Measurements from ENCODE around the gene FGF1. TPM values are rescaled to one million over a fixed set of nuclear protein-coding genes. Genes with fewer than 3 reads are reported as not detected.

The FGF1 gene
- total RNA-seq (10 to 100 TPM; 41.2 to 74.7 (median 50.5) TPM), polyA plus RNA-seq (10 to 100 TPM in 1 of 2 donors, 1 to 10 TPM in 1; 8.7 to 22.4 TPM)
- long read RNA-seq, donor 1, full-length matches to known transcripts, result 43 of 81 reads
- long read RNA-seq, donor 1, partial matches to known transcripts, result 1 of 81 reads
- long read RNA-seq, donor 1, other reads (novel, unspliced or antisense), result 37 of 81 reads
- long read RNA-seq, donor 2, full-length matches to known transcripts, result 125 of 176 reads
- long read RNA-seq, donor 2, partial matches to known transcripts, result 3 of 176 reads
- long read RNA-seq, donor 2, other reads (novel, unspliced or antisense), result 48 of 176 reads
- long read RNA-seq, donor 3, full-length matches to known transcripts, result 41 of 53 reads
- long read RNA-seq, donor 3, partial matches to known transcripts, result 1 of 53 reads
- long read RNA-seq, donor 3, other reads (novel, unspliced or antisense), result 11 of 53 reads

- DNase-seq (peak; percentile 69 to 80 (median 72)), ATAC-seq (peak; percentile 78 to 86 (median 84))
- TF ChIP-seq POLR2A (IDR thresholded peaks at IDR 0.05), result no peak
- TF ChIP-seq, protein P1, sequence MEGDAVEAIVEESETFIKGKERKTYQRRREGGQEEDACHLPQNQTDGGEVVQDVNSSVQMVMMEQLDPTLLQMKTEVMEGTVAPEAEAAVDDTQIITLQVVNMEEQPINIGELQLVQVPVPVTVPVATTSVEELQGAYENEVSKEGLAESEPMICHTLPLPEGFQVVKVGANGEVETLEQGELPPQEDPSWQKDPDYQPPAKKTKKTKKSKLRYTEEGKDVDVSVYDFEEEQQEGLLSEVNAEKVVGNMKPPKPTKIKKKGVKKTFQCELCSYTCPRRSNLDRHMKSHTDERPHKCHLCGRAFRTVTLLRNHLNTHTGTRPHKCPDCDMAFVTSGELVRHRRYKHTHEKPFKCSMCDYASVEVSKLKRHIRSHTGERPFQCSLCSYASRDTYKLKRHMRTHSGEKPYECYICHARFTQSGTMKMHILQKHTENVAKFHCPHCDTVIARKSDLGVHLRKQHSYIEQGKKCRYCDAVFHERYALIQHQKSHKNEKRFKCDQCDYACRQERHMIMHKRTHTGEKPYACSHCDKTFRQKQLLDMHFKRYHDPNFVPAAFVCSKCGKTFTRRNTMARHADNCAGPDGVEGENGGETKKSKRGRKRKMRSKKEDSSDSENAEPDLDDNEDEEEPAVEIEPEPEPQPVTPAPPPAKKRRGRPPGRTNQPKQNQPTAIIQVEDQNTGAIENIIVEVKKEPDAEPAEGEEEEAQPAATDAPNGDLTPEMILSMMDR (IDR thresholded peaks at IDR 0.05), result no peak
- no peaks in the 10 kb centered on the region for H3K27me3 ChIP-seq
- H3K4me1 ChIP-seq, result peaks cover 0 to 70% (median 56%) of the 10 kb centered on the region in 12 donors
- intact Hi-C loops (cut with DNase I), result no loop called here
- no peaks in the 10 kb centered on the region for H3K36me3 ChIP-seq
- WGBS, 4 donors, result 36 to 45% (median 39%) methylated on average over 10 to 12 of the region's 12 CpGs
- H3K4me3 ChIP-seq, result peak within 1 kb of the TSS in 9 of 12 donors; percentile 2 to 35 (median 24)
- H3K27ac ChIP-seq, result peak within 1 kb of the TSS; percentile 29 to 89 (median 74)
- H3K9me3 ChIP-seq, result no peaks in the 10 kb centered on the region
Observed at GRCh38 chr5:142685418-142686209, at the start of gene FGF1. FGF1 (minus strand) TSS chr5:142686090; CDS start chr5:142614127, 71,963 bp downstream.

- no peaks in the 10 kb centered on the region for H3K27me3 ChIP-seq
- H3K4me3 ChIP-seq, result no peak overlapping the region
- peaks cover 0 to 32% (median 6%) of the 10 kb centered on the region in 12 donors for H3K4me1 ChIP-seq
- 92 to 100% (median 94%) methylated on average over 2 of the region's 2 CpGs for WGBS, 4 donors
- no peak overlapping the region for H3K27ac ChIP-seq
- no peaks in the 10 kb centered on the region for H3K36me3 ChIP-seq
- H3K9me3 ChIP-seq, result no peaks in the 10 kb centered on the region
- DNase-seq, result no peak
- TF ChIP-seq POLR2A (IDR thresholded peaks at IDR 0.05), result no peak
- TF ChIP-seq, protein P1 (IDR thresholded peaks at IDR 0.05), result no peak
- intact Hi-C loops (cut with DNase I), result loop anchor here in 1 of 10 donors (5.0 kb wide), 1 partner anchor 40 kb away; no protein-coding TSS in a partner anchor
- no peak for ATAC-seq
Observed at GRCh38 chr5:142727735-142728047, 41.8 kb upstream of the FGF1 start.

DNA sequence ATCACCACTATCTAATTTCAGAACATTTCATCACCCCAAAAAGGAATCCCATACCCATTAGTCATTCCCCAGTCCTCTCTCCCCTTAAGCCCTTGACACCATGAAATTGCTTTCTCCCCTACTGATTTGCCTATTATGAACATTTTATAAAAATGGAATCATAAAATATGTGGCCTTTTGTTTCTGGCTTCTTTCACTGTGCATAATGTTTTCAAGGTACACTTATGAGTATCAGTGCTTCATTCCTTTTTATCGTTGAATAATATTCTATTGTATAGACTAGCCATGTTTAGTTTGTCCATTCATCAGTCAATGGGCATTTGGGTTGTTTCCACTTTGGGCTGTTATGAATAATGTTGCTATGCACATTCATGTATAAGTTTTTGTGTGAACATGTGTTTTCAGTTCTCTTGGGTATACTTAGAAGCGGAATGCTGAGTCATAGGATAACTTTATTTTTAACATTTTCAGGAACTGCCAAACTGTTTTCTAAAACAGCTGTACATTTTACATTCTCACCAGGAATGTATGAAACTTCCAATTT is 40.4 kb upstream of the FGF1 start:
- Histone ChIP-seq H3K36me3 (no peaks in the 10 kb centered on the region), H3K4me1 (peaks cover 0 to 32% (median 6%) of the 10 kb centered on the region in 12 donors), H3K9me3 (no peaks in the 10 kb centered on the region), H3K27me3 (no peaks in the 10 kb centered on the region), H3K27ac (peak overlapping the region in 1 of 12 donors; percentile 47), H3K4me3 (no peak overlapping the region)
- intact Hi-C loops (cut with DNase I), result loop anchor here in 1 of 10 donors (5.0 kb wide), 1 partner anchor 41 kb away; no protein-coding TSS in a partner anchor
- WGBS, 4 donors, result 54 to 72% (median 60%) methylated on average over 2 of the region's 2 CpGs
- TF ChIP-seq POLR2A (IDR thresholded peaks at IDR 0.05), result no peak
- TF ChIP-seq, protein P1 (IDR thresholded peaks at IDR 0.05), result no peak
- peak in 2 of 4 donors; percentile 34 to 58 for ATAC-seq
- no peak for DNase-seq

Data from heart left ventricle (tissue), 16 donors.